Aorta (tissue), 5 donors: ENCODE data around the gene LANCL1. TPM values are rescaled to one million over a fixed set of nuclear protein-coding genes. Genes with fewer than 3 reads are reported as not detected.

Experiments
- ATAC-seq: fragments of 200-7000 bp; cut with Tn5 transposase; one replicate; pipeline ENCODE4 v1.9.1; 2022; ENCODE audit warnings: moderate library complexity; ENCODE audit not compliant: low FRiP score
- DNase-seq, 2 donors: peaks; one replicate each; pipeline ENCODE4 v3.0.0-alpha.2; 2020
- H3K27ac ChIP-seq, 2 donors: one replicate each; pipeline ENCODE4 v1.5.1; 2013; ENCODE audit warnings: low read length in 2 of 2, mild to moderate bottlenecking in 2 of 2, moderate library complexity in 2 of 2, control low read depth in 1 of 2, inconsistent platforms in 1 of 2, low read depth in 1 of 2
- H3K27me3 ChIP-seq, 2 donors: one replicate each; pipeline ENCODE4 v1.6.1; 2013; ENCODE audit warnings: control low read depth in 1 of 2, low read length in 1 of 2, mild to moderate bottlenecking in 1 of 2, moderate library complexity in 1 of 2; ENCODE audit not compliant: insufficient read depth in 2 of 2, control insufficient read depth in 1 of 2
- H3K36me3 ChIP-seq, 2 donors: one replicate each; pipeline ENCODE4 v1.6.1; 2013; ENCODE audit warnings: control low read depth in 1 of 2, low read length in 1 of 2, mild to moderate bottlenecking in 1 of 2; ENCODE audit not compliant: insufficient read depth in 2 of 2, control insufficient read depth in 1 of 2
- H3K4me1 ChIP-seq, 2 donors: one replicate each; pipeline ENCODE4 v1.6.1; 2013; ENCODE audit warnings: low read length in 2 of 2, control low read depth in 1 of 2, mild to moderate bottlenecking in 1 of 2, moderate library complexity in 1 of 2; ENCODE audit not compliant: insufficient read depth in 2 of 2, control insufficient read depth in 1 of 2
- H3K4me3 ChIP-seq, 2 donors: one replicate each; pipeline ENCODE4 v1.5.1; 2013; ENCODE audit warnings: low read length in 2 of 2, control low read depth in 1 of 2, mild to moderate bottlenecking in 1 of 2
- H3K9me3 ChIP-seq: one replicate; pipeline ENCODE4 v1.6.1; 2013; ENCODE audit warnings: mild to moderate bottlenecking, low read length; ENCODE audit not compliant: control insufficient read depth
- WGBS, 2 donors: extraction: QIAGEN DNeasy Blood & Tissue Kit; methylation state at CpG; one replicate each; pipeline ENCODE4 v1.1.7; 2013; 5-methylcytosine and 5-hydroxymethylcytosine counted together
- intact Hi-C, 2 donors: fragments of 100-400 bp; cut with DNase I; formaldehyde crosslinking; loops; one replicate each; pipeline versions ENCODE4 v1.14.2 to v1.15.0; 2022
- polyA plus RNA-seq, 2 donors: library from polyadenylated mRNA; stranded (reverse); fragments of 200-250 nt; gene quantifications; one replicate each; pipeline ENCODE4 v1.2.3, GENCODE V29; 2013
- total RNA-seq, 2 donors: library from RNA; stranded (reverse); fragmentation: NEBNext Ultra II Directional; extraction: Animal tissue kit (Norgen Biotek cat#: 25700); gene quantifications; one replicate each; pipeline ENCODE4 v1.2.1, GENCODE V29; 2021
- donor health status: healthy with polysubstance abuse.
- donor health status: Bipolar disorder and iron deficiency.
- donor health status: DM: no; HTN: no; CAD: no.
- donor health status: DM: no; HTN: no; CAD: no.
- donor health status: DM: yes; HTN: yes; CAD: no.

The LANCL1 gene
- total and polyA plus RNA-seq, 4 donors: 16.4 to 39.3 (median 28.9) TPM

- ATAC-seq (no peak), DNase-seq (no peak)
- H3K4me3 ChIP-seq: no peak overlapping the region
- H3K27me3 ChIP-seq: no peaks in the 10 kb centered on the region
- H3K27ac ChIP-seq: no peak overlapping the region
- H3K9me3 ChIP-seq: no peaks in the 10 kb centered on the region
- 55 to 57% methylated on average over 4 of the region's 4 CpGs for WGBS, 2 donors
- intact Hi-C loops: no loop called here
- no peaks in the 10 kb centered on the region for H3K36me3 ChIP-seq
- H3K4me1 ChIP-seq: no peaks in the 10 kb centered on the region
These were observed 84.1 kb downstream of the LANCL1 start for GRCh38 chr2:210392469-210392881.

- no peak for ATAC-seq
- Histone ChIP-seq H3K4me1 (no peaks in the 10 kb centered on the region), H3K9me3 (no peaks in the 10 kb centered on the region), H3K36me3 (no peaks in the 10 kb centered on the region), H3K4me3 (no peak overlapping the region), H3K27ac (no peak overlapping the region), H3K27me3 (no peaks in the 10 kb centered on the region)
- intact Hi-C loops: no loop called here
- no peak for DNase-seq
- 76 to 82% methylated on average over 3 of the region's 3 CpGs for WGBS, 2 donors
These were observed 86.7 kb downstream of the LANCL1 start for GRCh38 chr2:210389856-210390255.

- Histone ChIP-seq H3K9me3 (no peaks in the 10 kb centered on the region), H3K4me3 (no peak overlapping the region), H3K27me3 (no peaks in the 10 kb centered on the region), H3K36me3 (no peaks in the 10 kb centered on the region), H3K4me1 (no peaks in the 10 kb centered on the region), H3K27ac (no peak overlapping the region)
- ATAC-seq (no peak), DNase-seq (no peak)
- intact Hi-C loops: no loop called here
These were observed 88.4 kb downstream of the LANCL1 start for GRCh38 chr2:210388148-210388547.

- no peaks in the 10 kb centered on the region for H3K4me1 ChIP-seq
These were observed 89.5 kb downstream of the LANCL1 start for GRCh38 chr2:210387074-210387473.

More at GRCh38 chr2:210387074-210387473, 89.5 kb downstream of the LANCL1 start:
- H3K4me3 ChIP-seq: no peak overlapping the region
- H3K36me3 ChIP-seq: no peaks in the 10 kb centered on the region
- H3K9me3 ChIP-seq: peaks cover 1% of the 10 kb centered on the region
- intact Hi-C loops: no loop called here
- no peak overlapping the region for H3K27ac ChIP-seq
- ATAC-seq (no peak), DNase-seq (no peak)
- no peaks in the 10 kb centered on the region for H3K27me3 ChIP-seq
- WGBS, 2 donors: 13 to 14% methylated on average over 1 of the region's 1 CpG

Other genes with a start within 250 kb of the LANCL1 start
- not detected for gene MYL1, start 161.6 kb downstream of the LANCL1 start, total RNA-seq
- gene MYL1, start 161.6 kb downstream of the LANCL1 start, polyA plus RNA-seq: under 1 TPM in 1 of 2 donors, not detected in 1; 0.56 TPM
- 1 to 10 TPM; 3.2 to 5.1 TPM for gene CPS1, start 79.8 kb upstream of the LANCL1 start, total RNA-seq
- 1 to 10 TPM; 3.5 to 9.0 TPM for gene CPS1, start 79.8 kb upstream of the LANCL1 start, polyA plus RNA-seq